Esophagus squamous epithelium (tissue), 5 donors: ENCODE measurements around the gene KLHL29. TPM values are rescaled to one million over a fixed set of nuclear protein-coding genes. Genes with fewer than 3 reads are reported as not detected.

Experiments
- DNase-seq: peaks from one replicate; lab custom pipeline; 2025; lab: John Stamatoyannopoulos, UW
- H3K27ac ChIP-seq, 4 donors: fragments of 200-600 bp; sonication (generic); one replicate each; pipeline ENCODE4 v1.5.1; 2016 to 2019; ENCODE audit warnings: mild to moderate bottlenecking in 1 of 4
- H3K27me3 ChIP-seq, 4 donors: fragments of 200-600 bp; sonication (generic); 1 replicate in 3 of 4; 2 replicates in 1 of 4; pipeline versions ENCODE4 v1.5.1 to v1.6.0; 2017 to 2021; ENCODE audit warnings: antibody characterized with exemption in 1 of 4
- H3K36me3 ChIP-seq, 3 donors: fragments of 200-600 bp; sonication (generic); one replicate each; pipeline ENCODE4 v1.5.1; 2016 to 2019
- H3K4me1 ChIP-seq, 3 donors: fragments of 200-600 bp; sonication (generic); one replicate each; pipeline ENCODE4 v1.5.1; 2017 to 2019
- H3K4me3 ChIP-seq, 4 donors: fragments of 200-600 bp; sonication (generic); 1 replicate in 3 of 4; 2 replicates in 1 of 4; pipeline ENCODE4 v1.5.1; 2016 to 2019; ENCODE audit warnings: mild to moderate bottlenecking in 2 of 4, moderate library complexity in 1 of 4
- H3K9me3 ChIP-seq, 3 donors: fragments of 200-600 bp; sonication (generic); one replicate each; pipeline ENCODE4 v1.5.1; 2016 to 2019
- POLR2A ChIP-seq, 4 donors: fragments of 450-650 bp; IDR thresholded peaks; one replicate each; pipeline ENCODE4 v1.6.1; 2017; ENCODE audit warnings: antibody characterized with exemption in 4 of 4, mild to moderate bottlenecking in 4 of 4, moderate library complexity in 3 of 4
- WGBS, 2 donors: methylation state at CpG; one replicate each; pipeline ENCODE4 v1.1.5; 2018; 5-methylcytosine and 5-hydroxymethylcytosine counted together
- intact Hi-C: fragments of 100-400 bp; cut with DNase I; formaldehyde crosslinking; loops from one replicate; pipeline ENCODE4 v1.15.0; 2022
- total RNA-seq, 4 donors: library from RNA; depleted of rRNA; stranded (reverse); fragments of >200 nt; gene quantifications; one replicate each; pipeline ENCODE4 v1.1.0, GENCODE V29; 2016
- TF ChIP-seq, protein P1 (sequence below), 6 experiments: fragments of 450-650 bp in 4 of 6; fragments of 200-600 bp in 2 of 6; sonication (generic) in 2 of 6; IDR thresholded peaks; one replicate each; pipeline ENCODE4 v1.5.1; 2016 to 2019; ENCODE audit warnings: antibody characterized with exemption in 6 of 6, mild to moderate bottlenecking in 4 of 6, moderate library complexity in 4 of 6
- donor health status: DM: yes; HTN: yes; CAD: no.

Gene KLHL29
- total RNA-seq, 4 donors from 2014 or later: 3.4 to 11.8 (median 5.9) TPM

DNA sequence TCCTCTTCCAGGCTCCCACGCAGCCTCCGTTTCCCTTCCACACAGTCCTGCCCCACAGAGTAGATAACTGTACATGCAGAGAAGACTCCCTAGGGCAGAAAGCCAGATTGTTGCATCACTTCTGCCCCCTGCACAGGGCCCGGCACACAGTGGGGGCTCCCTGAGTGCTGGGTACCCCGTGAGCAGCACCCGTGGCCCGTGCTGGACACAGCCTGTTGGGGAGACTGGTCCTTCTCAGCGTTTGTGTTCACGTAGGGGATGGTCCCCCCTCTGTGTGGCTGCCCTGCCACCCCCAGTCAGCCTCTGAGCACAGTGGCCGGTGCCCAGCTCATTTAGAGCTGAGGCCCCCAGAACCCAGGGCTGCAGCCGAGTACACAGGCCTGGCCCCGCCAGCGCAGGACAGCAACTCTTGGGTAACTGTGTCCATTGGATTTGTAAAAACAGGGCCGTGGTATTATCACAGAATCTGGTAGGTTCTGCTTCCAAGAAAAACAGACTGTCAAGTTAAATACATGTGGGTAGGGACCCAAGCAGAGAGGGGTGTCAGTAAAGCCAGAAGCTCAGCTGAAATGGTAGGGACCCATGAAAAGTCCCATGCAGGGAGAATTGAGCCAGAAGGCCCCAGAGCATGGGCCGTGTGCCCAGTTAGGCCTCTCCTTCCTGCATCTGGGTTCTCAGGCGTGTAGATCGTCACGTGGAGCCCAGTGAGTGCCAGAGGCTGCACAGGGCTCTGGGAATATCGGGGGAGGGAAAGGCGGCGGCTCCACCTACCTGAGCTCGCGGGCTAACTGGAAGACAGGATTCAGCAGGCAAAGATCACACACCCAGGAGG lies 284.6 kb downstream of the KLHL29 start:
- DNase-seq: peak; percentile 6
- intact Hi-C loops: no loop called here
- Histone ChIP-seq H3K4me3 (peak overlapping the region in 2 of 4 donors; percentile 19 to 43), H3K9me3 (no peaks in the 10 kb centered on the region), H3K36me3 (no peaks in the 10 kb centered on the region), H3K27me3 (no peaks in the 10 kb centered on the region), H3K27ac (peak overlapping the region; percentile 52 to 82 (median 80)), H3K4me1 (peaks cover 11 to 30% (median 21%) of the 10 kb centered on the region in 3 donors)
- TF ChIP-seq, protein P1, sequence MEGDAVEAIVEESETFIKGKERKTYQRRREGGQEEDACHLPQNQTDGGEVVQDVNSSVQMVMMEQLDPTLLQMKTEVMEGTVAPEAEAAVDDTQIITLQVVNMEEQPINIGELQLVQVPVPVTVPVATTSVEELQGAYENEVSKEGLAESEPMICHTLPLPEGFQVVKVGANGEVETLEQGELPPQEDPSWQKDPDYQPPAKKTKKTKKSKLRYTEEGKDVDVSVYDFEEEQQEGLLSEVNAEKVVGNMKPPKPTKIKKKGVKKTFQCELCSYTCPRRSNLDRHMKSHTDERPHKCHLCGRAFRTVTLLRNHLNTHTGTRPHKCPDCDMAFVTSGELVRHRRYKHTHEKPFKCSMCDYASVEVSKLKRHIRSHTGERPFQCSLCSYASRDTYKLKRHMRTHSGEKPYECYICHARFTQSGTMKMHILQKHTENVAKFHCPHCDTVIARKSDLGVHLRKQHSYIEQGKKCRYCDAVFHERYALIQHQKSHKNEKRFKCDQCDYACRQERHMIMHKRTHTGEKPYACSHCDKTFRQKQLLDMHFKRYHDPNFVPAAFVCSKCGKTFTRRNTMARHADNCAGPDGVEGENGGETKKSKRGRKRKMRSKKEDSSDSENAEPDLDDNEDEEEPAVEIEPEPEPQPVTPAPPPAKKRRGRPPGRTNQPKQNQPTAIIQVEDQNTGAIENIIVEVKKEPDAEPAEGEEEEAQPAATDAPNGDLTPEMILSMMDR (IDR thresholded peaks at IDR 0.05): no peak
- TF ChIP-seq POLR2A (IDR thresholded peaks at IDR 0.05): peak in 1 of 4 donors; percentile 10
- WGBS, 2 donors: 43 to 69% methylated on average over 6 to 9 of the region's 22 CpGs

DNA sequence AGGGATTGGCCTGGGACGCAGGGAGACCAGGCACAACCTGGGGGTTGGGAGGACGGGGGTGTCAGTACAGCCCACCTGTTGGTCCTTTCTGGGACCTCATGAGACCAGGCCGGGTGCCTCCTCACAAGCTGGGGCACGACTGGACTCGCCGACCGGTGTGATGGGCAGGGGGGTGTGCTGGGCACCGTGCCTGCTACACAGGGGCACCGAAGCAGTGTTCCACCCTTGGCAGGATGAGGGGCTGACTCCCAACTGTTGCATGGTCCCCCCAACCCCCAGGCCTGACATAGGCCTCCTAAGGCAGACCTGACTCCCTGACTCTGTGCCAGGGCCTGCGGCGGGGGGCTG lies 285.2 kb downstream of the KLHL29 start:
- H3K27ac ChIP-seq: peak overlapping the region; percentile 52 to 82 (median 80)
- H3K4me1 ChIP-seq: peaks cover 11 to 30% (median 21%) of the 10 kb centered on the region in 3 donors
- H3K4me3 ChIP-seq: peak overlapping the region in 2 of 4 donors; percentile 19 to 43
- no peaks in the 10 kb centered on the region for H3K36me3 ChIP-seq
- H3K27me3 ChIP-seq: no peaks in the 10 kb centered on the region
- intact Hi-C loops: no loop called here
- TF ChIP-seq, protein P1 (IDR thresholded peaks at IDR 0.05): no peak
- TF ChIP-seq POLR2A (IDR thresholded peaks at IDR 0.05): no peak
- DNase-seq: no peak
- WGBS, 2 donors: 59 to 63% methylated on average over 2 of the region's 11 CpGs
- H3K9me3 ChIP-seq: no peaks in the 10 kb centered on the region

DNA sequence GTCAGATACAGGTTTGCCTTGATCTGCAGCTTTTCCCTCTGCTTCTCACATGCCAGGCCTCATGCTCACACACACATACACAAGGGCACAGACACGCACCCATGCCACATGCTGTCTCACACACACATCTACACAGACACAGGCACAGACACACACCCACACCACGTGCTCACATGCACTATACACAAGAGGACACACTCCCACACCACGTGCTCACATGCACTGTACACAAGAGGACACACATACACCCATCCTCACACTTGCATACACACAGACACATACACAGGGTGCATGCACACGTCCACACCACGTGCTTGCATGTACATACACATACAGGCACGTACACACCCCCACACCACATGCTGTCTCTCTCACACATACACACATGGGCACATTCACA lies 288.1 kb downstream of the KLHL29 start:
- TF ChIP-seq, protein P1 (IDR thresholded peaks at IDR 0.05): no peak
- TF ChIP-seq POLR2A (IDR thresholded peaks at IDR 0.05): no peak
- WGBS, 2 donors: 74 to 82% methylated on average over 6 of the region's 6 CpGs
- intact Hi-C loops: no loop called here
- no peaks in the 10 kb centered on the region for H3K36me3 ChIP-seq
- no peak overlapping the region for H3K4me3 ChIP-seq
- DNase-seq: no peak
- peaks cover 11 to 30% (median 21%) of the 10 kb centered on the region in 3 donors for H3K4me1 ChIP-seq
- H3K9me3 ChIP-seq: no peaks in the 10 kb centered on the region
- no peak overlapping the region for H3K27ac ChIP-seq
- H3K27me3 ChIP-seq: no peaks in the 10 kb centered on the region

DNA sequence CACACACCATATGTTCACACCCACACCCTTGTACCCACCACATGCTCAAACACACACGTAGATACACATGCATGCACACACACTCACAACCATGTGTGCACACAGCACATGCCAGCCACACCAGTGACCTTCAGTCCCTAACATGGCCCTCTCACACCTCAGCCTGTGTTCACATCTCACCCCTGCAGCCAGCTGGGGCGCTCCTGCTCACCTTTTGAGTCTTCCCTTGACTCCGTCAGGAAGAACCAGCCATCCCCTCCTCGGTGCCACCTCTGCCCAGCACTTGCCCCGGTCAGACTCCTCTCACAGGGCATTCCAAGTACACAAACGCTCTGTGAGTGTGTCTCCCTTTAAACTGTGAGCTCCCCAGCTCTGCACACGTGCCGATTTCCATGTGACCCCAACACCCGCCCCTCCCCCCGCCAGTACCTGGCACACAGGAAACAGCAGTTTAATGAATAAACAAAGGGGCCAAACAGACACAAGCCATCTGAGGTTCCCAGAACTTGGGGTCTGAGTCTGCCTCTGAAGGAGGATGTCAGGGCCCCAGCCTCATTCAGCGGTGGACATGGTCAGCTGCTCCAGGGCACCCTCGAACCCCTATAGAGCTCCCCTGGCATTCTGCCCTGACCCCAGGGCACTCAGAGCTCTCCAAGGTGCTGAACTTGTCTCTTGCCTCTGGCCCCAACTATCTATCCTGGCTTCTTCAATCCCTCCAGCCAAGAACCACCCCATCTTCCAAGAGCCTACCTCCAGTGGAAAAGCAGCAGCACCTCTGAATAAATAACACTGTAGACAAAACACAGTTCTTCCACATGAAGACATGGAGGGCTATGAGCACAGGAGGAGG lies 289.1 kb downstream of the KLHL29 start:
- Histone ChIP-seq H3K4me1 (peaks cover 11 to 23% (median 16%) of the 10 kb centered on the region in 3 donors), H3K27me3 (no peaks in the 10 kb centered on the region), H3K4me3 (no peak overlapping the region), H3K27ac (no peak overlapping the region), H3K36me3 (no peaks in the 10 kb centered on the region), H3K9me3 (no peaks in the 10 kb centered on the region)
- intact Hi-C loops: no loop called here
- DNase-seq: no peak
- TF ChIP-seq POLR2A (IDR thresholded peaks at IDR 0.05): no peak
- TF ChIP-seq, protein P1 (IDR thresholded peaks at IDR 0.05): no peak
- 75 to 94% methylated on average over 4 to 7 of the region's 12 CpGs for WGBS, 2 donors
